HUES64 (cell line): ENCODE data around the gene SOX13.

ENCODE experiments used
- H3K27ac ChIP-seq: 2 replicates; pipeline ENCODE4 v1.7.0; 2013; ENCODE audit warnings: low read depth, low read length, inconsistent platforms
- H3K27me3 ChIP-seq: 2 replicates; pipeline ENCODE4 v1.6.1; 2013; ENCODE audit warnings: mild to moderate bottlenecking, low read length; ENCODE audit not compliant: insufficient read depth
- H3K36me3 ChIP-seq: 2 replicates; pipeline ENCODE4 v1.6.1; 2013; ENCODE audit warnings: mild to moderate bottlenecking, low read length; ENCODE audit not compliant: insufficient read depth
- H3K4me1 ChIP-seq: 2 replicates; pipeline ENCODE4 v1.6.1; 2013; ENCODE audit warnings: mild to moderate bottlenecking, low read length, moderate library complexity; ENCODE audit not compliant: insufficient read depth
- H3K4me3 ChIP-seq: 2 replicates; pipeline ENCODE4 v1.5.1; 2013; ENCODE audit warnings: mild to moderate bottlenecking, low read length, moderate library complexity
- H3K9ac ChIP-seq: 2 replicates; pipeline ENCODE4 v1.6.1; 2013; ENCODE audit warnings: mild to moderate bottlenecking, low read depth, low read length
- H3K9me3 ChIP-seq: 2 replicates; pipeline ENCODE4 v1.6.1; 2013; ENCODE audit warnings: low read depth, low read length; ENCODE audit not compliant: insufficient read depth
- WGBS: fragments of 150-250, 120-280 bp; methylation state at CpG from one replicate; pipeline ENCODE4 v1.1.7; 2013; ENCODE audit warnings: missing lambda C conversion rate; 5-methylcytosine and 5-hydroxymethylcytosine counted together

SOX13 gene

DNA sequence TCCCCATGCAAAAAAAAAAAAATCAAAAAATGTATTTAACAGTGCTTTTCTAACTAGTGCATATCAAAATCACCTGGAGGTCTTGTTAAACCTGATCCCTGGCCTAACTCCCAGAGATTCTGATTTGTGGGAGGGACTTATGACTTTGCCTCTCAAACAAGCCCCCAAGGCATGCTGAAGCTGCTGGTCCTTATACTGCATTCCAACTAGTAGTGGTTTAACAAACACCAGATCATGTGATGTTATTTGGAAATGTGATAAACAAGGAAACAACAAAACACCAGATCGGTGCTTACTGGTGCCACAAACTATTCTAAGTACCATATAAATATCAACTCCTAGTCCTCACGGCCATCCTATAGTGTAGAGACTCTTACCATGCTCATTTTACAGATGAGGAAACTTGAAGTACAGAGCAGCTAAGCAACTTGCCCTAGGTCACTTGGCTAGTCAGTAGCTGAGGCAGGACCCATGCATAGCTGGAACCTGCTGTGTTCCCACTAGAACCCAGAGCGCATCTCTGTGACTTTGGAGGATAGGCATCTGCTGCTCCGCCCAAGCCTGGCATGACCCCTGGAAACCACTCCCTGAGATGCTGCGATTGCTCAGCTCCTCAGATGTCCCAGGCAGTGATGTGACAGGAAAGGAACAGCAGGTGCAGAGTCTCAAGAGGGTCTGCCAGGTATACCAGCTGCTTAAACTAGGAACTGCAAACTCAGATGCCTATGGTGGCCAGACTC is 38.1 kb downstream of the SOX13 start:
- H3K9me3 ChIP-seq, result no peaks in the 10 kb centered on the region
- H3K9ac ChIP-seq, result no peak overlapping the region
- H3K4me3 ChIP-seq, result no peak overlapping the region
- peaks cover 19% of the 10 kb centered on the region for H3K36me3 ChIP-seq
- peaks cover 51% of the 10 kb centered on the region for H3K4me1 ChIP-seq
- WGBS, result 81% methylated on average over 5 of the region's 5 CpGs
- no peaks in the 10 kb centered on the region for H3K27me3 ChIP-seq
- no peak overlapping the region for H3K27ac ChIP-seq

DNA sequence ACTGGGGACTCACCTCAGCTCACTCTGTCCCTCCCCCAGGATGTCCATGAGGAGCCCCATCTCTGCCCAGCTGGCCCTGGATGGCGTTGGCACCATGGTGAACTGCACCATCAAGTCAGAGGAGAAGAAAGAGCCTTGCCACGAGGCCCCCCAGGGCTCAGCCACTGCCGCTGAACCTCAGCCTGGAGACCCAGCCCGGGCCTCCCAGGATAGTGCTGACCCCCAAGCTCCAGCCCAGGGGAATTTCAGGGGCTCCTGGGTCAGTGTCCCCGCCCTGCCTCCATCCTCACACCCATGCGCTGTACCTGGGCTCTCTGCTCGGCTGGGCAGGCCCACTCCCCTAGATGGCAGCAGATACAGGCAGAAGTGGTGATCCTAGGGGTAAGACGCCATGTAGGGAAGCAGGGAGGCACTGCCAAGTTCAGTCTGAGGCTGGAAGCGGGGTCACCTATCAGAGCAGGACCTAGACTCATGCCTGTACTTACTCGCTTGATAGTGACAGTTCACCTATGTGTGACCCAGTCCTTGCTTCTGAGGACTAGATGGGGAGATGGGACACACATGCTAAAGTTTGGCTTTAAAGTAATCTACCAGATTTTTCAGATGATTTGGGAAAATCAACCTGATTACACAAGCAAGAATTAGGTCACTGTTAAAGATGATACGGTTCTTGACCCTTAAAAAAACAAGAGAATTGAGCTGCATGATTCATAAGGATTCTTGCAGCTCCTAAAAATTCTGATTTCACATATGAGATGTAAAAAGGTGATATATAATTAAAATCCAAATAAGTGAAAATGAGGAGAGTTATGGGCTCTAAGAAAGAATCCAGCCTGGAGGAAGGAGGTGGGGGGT is 40.2 kb downstream of the SOX13 start:
- H3K36me3 ChIP-seq, result peaks cover 38% of the 10 kb centered on the region
- WGBS, result 86% methylated on average over 11 of the region's 11 CpGs
- no peaks in the 10 kb centered on the region for H3K27me3 ChIP-seq

DNA sequence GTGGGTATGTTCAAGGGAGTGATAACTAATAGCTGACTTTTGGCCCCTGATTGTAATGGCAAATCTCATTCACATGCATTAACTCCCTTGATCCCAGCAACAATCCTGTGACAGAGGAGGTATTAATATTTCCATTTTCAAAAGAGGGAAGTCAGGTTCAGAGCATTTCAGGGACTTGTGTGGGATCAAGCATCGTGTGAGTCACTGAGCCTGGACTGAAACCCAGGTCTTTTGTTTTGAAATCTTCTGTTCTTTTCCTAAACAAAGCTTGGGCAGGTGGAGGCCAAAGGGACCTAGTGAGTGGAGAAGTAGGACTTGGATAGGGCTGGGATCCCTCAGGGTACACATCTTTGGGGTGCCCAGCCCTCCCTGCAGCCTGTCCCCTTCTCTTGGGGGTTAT is 41.0 kb downstream of the SOX13 start:
- Histone ChIP-seq H3K36me3 (peaks cover 46% of the 10 kb centered on the region), H3K4me3 (no peak overlapping the region), H3K9ac (no peak overlapping the region), H3K4me1 (peaks cover 34% of the 10 kb centered on the region), H3K27ac (no peak overlapping the region), H3K27me3 (no peaks in the 10 kb centered on the region), H3K9me3 (no peaks in the 10 kb centered on the region)
- WGBS, result 97% methylated on average over 1 of the region's 1 CpG

More for the DNA sequence above, 40.2 kb downstream of the SOX13 start:
- Histone ChIP-seq H3K27ac (no peak overlapping the region), H3K9ac (no peak overlapping the region), H3K4me1 (peaks cover 38% of the 10 kb centered on the region), H3K9me3 (no peaks in the 10 kb centered on the region), H3K4me3 (no peak overlapping the region)

DNA sequence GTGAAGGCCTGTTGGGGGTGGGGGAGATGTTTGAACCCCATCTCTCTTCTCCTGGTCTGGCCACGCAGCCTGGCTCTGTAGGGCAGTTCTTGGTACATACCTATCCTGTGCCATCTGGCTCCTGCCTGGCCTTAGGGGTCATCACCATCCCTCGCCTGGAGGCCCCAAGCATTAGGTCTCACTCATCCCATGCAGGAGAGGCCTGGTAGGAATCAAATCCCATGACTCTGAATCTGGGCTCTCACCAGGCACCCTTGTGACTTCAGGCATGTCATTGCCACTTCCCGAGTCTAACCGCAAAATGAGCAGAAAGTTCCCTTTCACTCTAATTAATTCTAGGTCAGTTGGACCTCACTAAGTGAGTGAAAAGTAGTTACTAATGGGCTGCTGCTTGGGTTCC is 41.7 kb downstream of the SOX13 start:
- Histone ChIP-seq H3K36me3 (peaks cover 53% of the 10 kb centered on the region), H3K27me3 (no peaks in the 10 kb centered on the region), H3K4me1 (peaks cover 27% of the 10 kb centered on the region), H3K4me3 (no peak overlapping the region), H3K9ac (no peak overlapping the region), H3K9me3 (no peaks in the 10 kb centered on the region), H3K27ac (no peak overlapping the region)
- 87% methylated on average over 4 of the region's 4 CpGs for WGBS

DNA sequence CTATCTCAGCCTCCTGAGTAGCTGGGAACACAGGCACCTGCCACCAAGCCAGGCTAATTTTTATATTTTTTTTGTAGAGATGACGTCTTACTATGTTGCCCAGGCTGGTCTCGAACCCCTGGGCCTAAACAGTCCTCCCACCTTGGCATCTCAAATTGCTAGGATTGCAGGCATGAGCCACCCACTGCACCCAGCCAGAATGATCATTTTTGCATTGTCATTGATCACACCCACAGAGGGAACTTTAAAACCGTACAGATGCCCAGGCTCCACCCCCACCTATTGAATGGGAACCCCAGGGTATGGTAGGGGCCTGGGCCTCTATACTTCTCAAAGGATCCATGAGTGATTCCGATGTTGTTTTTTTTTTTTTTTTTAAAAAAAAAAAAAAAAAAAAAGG is 42.2 kb downstream of the SOX13 start:
- no peak overlapping the region for H3K4me3 ChIP-seq

DNA sequence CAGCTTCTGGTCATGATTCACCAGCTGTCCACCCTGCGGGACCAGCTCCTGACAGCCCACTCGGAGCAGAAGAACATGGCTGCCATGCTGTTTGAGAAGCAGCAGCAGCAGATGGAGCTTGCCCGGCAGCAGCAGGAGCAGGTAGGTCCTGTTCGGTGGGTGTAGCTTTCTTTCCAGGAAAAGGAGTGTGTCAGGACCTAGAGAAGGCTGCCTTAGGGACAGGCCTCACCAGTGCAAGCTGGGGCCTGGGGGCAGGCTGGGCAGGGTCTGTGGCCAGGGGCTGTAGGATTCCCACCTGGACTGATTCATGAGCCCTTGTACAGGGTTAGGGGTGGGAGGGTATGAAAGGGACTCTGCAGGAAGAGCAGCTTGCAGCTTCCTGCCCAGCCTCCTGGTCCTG is 43.6 kb downstream of the SOX13 start:
- WGBS, result 96% methylated on average over 4 of the region's 4 CpGs
- H3K27ac ChIP-seq, result no peak overlapping the region

More for the DNA sequence above, 42.2 kb downstream of the SOX13 start:
- Histone ChIP-seq H3K9me3 (no peaks in the 10 kb centered on the region), H3K4me1 (peaks cover 27% of the 10 kb centered on the region), H3K27ac (no peak overlapping the region), H3K9ac (no peak overlapping the region), H3K27me3 (no peaks in the 10 kb centered on the region), H3K36me3 (peaks cover 58% of the 10 kb centered on the region)
- 92% methylated on average over 4 of the region's 4 CpGs for WGBS

DNA sequence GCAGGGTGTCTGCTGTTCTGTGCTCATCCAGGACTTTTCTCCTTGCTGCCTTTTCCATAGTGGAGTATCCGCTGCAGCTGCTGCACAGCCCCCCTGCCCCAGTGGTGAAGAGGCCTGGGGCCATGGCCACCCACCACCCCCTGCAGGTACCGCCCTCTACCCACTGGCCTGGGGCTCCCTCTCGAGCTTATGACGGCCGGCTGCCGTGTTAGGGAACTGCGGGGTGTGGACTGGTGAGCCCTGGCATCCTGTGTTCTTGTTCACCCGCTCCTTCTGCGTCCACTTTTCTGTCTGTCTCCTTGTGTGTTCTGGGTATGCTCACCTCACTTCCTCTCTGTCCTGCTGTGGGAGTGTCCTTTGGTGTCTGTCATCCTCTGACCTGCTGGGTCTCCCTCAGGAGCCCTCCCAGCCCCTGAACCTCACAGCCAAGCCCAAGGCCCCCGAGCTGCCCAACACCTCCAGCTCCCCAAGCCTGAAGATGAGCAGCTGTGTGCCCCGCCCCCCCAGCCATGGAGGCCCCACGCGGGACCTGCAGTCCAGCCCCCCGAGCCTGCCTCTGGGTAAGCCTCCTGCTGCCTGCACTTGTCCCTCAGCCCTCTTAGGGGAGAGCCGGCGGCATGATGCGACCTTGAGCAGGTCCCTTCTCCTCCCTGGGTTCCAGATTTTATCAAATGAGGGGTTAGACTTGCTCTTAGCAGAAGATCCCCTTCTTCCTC is 49.1 kb downstream of the SOX13 start:
- no peaks in the 10 kb centered on the region for H3K27me3 ChIP-seq
- 0 out of 2 replicates have a peak, but pooled peaks cover 5% of the 10 kb centered on the region for H3K4me1 ChIP-seq
- peaks cover 93% of the 10 kb centered on the region for H3K36me3 ChIP-seq
- 93% methylated on average over 17 of the region's 17 CpGs for WGBS
- no peak overlapping the region for H3K4me3 ChIP-seq
- no peak overlapping the region for H3K9ac ChIP-seq
- no peak overlapping the region for H3K27ac ChIP-seq
- no peaks in the 10 kb centered on the region for H3K9me3 ChIP-seq

More for the DNA sequence above, 43.6 kb downstream of the SOX13 start:
- H3K27me3 ChIP-seq, result no peaks in the 10 kb centered on the region
- no peak overlapping the region for H3K4me3 ChIP-seq
- no peaks in the 10 kb centered on the region for H3K9me3 ChIP-seq
- H3K9ac ChIP-seq, result no peak overlapping the region
- H3K36me3 ChIP-seq, result peaks cover 69% of the 10 kb centered on the region
- H3K4me1 ChIP-seq, result peaks cover 14% of the 10 kb centered on the region

DNA sequence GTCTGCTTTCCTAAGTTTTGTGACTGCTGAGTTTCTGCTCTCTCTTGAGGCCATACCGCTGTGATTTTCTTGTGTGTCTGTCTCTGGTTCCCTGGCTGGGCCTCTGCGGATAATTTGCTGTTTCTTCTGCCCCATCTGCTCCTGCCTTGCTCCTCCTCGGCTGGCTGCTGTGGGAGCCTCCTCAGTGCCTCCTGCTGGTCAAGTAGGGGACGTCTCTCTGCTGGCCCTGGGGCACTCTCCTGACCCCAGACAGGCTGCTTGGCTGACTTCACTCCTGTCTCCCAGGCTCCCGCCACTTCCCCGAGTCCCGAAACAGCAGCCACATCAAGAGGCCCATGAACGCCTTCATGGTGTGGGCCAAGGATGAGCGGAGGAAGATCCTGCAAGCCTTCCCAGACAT is 50.5 kb downstream of the SOX13 start:
- 0 out of 2 replicates have a peak, but pooled peaks cover 5% of the 10 kb centered on the region for H3K4me1 ChIP-seq
- H3K27ac ChIP-seq, result no peak overlapping the region
- peaks cover 90% of the 10 kb centered on the region for H3K36me3 ChIP-seq
- H3K9me3 ChIP-seq, result no peaks in the 10 kb centered on the region
- H3K9ac ChIP-seq, result no peak overlapping the region
- WGBS, result 80% methylated on average over 9 of the region's 9 CpGs
- H3K4me3 ChIP-seq, result no peak overlapping the region
- H3K27me3 ChIP-seq, result no peaks in the 10 kb centered on the region

DNA sequence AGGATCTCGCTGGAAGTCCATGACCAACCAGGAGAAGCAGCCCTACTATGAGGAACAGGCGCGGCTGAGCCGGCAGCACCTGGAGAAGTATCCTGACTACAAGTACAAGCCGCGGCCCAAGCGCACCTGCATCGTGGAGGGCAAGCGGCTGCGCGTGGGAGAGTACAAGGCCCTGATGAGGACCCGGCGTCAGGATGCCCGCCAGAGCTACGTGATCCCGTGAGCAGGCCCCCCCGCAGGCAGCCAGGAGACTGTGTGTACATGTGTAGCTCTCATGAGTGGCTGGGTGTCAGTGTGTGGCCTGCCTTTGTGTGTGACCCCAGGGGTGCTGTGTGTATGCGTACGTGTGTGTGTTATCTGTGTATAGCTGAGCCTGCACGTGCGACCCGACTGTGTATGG is 51.7 kb downstream of the SOX13 start:
- H3K4me1 ChIP-seq, result peaks cover 13% of the 10 kb centered on the region; the same call in 1 of the 2 replicates
- no peak overlapping the region for H3K9ac ChIP-seq
- no peaks in the 10 kb centered on the region for H3K27me3 ChIP-seq
- H3K4me3 ChIP-seq, result no peak overlapping the region
- H3K27ac ChIP-seq, result no peak overlapping the region
- H3K9me3 ChIP-seq, result no peaks in the 10 kb centered on the region
- peaks cover 80% of the 10 kb centered on the region for H3K36me3 ChIP-seq
- WGBS, result 98% methylated on average over 22 of the region's 22 CpGs

DNA sequence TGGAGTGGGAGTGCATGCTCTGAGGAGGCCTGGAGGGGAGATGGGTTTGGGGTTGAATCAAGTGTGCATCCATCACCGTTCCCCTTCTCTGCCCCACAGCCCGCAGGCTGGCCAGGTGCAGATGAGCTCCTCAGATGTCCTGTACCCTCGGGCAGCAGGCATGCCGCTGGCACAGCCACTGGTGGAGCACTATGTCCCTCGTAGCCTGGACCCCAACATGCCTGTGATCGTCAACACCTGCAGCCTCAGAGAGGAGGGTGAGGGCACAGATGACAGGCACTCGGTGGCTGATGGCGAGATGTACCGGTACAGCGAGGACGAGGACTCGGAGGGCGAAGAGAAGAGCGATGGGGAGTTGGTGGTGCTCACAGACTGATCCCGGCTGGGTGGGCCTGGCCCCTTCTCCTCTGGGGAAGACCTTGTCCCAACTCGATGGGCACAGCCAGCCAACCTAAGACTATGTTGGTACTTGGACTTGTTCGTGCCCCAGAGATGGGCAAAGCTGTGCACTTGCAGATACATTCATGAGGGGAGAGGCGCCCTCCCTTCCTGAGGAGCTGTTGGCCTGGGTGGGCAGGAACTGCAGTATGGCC is 52.9 kb downstream of the SOX13 start:
- Histone ChIP-seq H3K27ac (no peak overlapping the region), H3K27me3 (no peaks in the 10 kb centered on the region), H3K9ac (no peak overlapping the region), H3K36me3 (peaks cover 69% of the 10 kb centered on the region), H3K4me1 (peaks cover 14% of the 10 kb centered on the region), H3K9me3 (no peaks in the 10 kb centered on the region), H3K4me3 (no peak overlapping the region)
- WGBS, result 93% methylated on average over 18 of the region's 18 CpGs
